Measurements from ENCODE around the gene DCST1.

Gene DCST1

DNA sequence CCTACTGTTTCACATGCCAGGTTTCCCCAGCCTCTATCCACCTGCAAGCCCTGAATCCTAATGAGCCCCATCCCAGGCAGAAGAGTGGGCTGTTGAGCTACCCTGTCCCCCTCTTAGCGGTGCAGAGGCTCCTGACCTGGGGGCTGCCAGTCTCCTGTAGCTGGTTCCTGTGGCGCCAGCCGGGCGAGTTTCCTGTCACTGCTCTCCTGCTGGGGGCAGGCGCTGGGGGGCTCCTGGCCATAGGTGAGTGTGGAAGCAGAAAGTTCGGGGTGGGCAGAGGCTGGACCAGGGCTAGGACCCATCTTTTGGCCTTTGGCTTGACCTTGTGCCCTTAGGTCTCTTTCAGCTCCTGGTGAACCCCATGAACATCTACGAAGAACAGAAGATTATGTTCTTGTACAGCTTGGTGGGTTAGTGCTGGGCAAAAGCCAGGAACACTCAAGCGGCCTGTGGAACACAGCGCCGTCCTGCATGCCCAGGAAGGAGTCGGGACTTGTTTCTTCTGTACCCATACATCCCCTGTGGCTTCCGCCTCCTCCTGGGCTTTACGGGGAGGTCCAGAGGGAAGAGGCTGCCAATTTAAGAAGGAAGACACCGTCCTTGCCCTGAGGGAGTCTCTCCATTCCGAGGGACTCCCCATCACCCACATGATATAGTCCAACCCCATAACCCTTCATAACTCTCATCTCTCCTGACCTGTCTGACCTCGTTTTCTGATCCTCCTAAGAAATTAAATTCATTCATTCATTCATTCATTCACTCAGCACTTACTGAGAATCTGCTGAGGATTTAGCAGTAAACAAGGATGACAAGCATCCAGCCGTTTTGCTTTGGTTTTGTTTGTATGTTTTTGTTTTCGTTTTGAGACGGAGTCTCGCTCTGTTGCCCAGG, 939 bp downstream of the DCST1 start:
- no peak for DNase-seq

DNA sequence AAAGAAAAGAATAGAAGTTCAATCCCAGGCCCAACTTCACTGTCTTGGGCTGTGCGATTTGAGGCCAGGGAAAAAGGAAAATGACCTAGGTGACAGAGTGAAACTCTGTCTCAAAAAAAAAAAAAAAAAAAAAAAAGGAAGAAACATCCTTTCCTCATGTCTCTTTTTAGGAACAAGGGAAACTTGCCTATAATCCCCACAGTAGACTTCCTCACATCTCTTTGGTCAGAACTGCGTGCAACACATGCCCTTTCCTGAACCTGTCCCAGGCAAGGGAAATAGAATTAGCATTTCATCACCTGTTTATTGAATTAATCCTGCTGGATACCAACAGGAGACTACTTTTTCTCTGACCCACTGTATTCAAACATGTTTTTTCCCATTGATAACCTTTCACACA, 2.3 kb downstream of the DCST1 start:
- DNase-seq = no peak

GRCh38 chr1:155037043-155037442, 3.4 kb downstream of the DCST1 start:
- no peak for DNase-seq

DNA sequence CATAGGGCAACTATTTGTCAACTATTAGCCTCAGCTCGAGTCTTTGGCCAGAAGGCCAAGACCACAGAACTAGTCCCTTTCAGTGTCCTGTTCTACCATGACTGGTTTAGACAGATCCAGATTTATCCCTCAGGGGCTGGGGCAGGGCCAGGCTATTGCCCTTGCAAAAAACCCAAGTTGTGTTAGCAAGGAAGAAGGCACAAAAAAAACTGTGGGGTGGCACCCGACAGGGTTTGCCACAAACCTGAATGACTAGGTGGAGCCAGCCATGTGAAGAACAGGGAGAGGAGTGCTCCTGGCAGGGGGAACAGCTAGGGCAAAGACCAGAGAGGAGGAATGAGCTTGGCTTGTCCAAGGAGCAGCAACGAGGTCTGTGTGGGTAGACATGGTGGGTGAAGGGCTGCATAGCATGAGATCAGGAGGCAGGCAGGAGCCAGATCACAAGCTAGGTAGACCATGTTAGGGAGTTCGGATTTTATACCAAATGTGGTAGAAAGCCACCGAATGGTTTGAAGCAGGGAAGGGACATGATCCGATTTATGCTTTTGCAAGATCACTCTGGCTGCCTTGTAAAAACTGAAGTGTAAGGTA, 4.3 kb downstream of the DCST1 start:
- no peak for DNase-seq

GRCh38 chr1:155038602-155039307, 5.1 kb downstream of the DCST1 start:
- no peak for DNase-seq

- no peak for DNase-seq
Observed at GRCh38 chr1:155039308-155039669, 5.7 kb downstream of the DCST1 start.

DNA sequence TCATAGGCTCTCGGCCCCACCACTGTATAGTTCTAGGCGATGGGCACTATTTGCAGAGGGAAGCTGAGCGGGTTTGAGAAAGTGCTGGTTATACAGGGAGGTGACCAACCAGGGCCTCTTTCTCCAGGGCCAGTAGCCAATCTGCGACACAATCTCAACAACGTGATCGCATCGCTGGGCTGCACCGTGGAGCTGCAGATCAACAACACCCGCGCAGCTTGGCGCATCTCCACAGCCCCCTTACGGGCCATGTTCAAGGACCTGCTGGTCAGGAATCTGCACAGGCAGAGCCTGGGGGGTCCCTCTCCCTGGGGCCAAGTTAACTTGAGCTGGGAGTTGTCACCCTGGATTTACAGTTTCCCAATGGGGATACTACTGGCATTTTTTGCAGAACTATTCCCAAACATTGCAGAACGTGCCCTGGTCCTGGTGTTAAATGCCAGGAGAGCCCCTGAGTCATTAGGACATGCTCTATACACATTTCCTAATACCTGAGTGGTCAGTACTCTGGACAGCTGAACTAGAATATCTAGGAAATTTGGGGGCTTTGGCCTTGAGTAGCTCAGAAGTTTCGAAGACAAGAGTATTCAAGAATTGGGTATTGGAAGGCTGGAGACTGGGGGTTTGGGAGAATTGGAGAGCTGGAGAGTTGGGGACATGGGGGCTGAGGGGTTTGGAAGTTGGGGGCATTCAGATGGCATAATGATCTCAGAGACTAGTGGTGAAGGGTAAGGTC, 6.9 kb downstream of the DCST1 start:
- DNase-seq = no peak

DNA sequence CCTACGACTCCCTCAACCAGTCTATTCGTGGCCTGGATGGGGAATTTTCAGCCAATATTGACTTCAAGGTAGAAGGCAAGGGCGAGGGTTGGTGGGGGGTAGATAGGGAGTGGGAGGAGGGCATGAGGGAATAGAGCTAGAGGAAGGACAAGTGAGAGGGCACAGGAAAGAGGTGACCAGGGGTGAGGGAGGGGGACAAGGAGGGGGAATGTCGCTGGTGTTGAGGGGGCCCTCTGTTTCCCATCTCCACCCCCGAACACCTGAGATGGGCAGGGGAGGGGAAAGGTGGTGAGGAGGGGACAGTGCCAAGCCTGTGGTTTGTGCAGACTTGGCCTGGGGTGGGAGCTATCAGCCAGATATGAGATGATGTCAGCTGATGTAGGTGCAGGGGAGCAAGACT, 9.2 kb downstream of the DCST1 start:
- DNase-seq = no peak

DNA sequence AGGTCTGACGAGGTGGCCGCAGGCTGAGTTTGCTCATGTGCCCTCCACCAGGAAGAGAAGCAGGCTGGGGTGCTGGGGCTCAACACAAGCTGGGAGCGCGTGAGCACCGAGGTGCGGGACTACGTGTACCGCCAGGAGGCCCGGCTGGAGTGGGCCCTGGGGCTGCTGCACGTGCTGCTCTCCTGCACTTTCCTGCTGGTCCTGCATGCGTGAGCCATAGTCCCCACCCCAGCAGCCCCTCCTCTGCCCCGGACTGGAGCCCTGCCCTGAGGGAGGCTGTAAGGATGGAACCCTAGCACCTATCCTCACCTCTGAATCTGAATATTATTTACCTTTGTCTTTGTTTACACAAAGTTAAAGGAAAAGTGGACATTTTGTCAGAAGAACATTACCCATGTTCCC, 9.7 kb downstream of the DCST1 start:
- no peak for DNase-seq

- no peak for DNase-seq
Observed at GRCh38 chr1:155043793-155044192, 10.2 kb downstream of the DCST1 start.

DNA sequence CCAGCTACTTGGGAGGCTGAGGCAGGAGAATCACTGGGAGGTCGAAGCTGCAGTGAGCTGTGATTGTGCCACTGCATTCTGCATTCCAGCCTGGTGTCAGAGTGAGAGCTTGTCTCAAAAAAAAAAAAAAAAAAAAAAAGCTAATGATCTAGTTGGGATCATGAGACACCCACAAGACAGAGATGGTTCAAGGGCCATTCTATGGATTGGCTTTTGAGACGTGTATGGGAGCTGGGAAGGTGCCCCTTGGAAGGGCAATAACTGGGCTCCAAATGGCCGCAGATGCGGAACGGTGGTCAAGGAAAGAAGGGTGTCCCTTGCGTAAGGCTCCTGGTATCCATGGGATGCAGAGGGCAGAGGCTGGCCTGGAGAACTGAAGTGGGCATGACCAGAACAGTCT, 10.7 kb downstream of the DCST1 start:
- no peak for DNase-seq

GRCh38 chr1:155044812-155045657, 11.4 kb downstream of the DCST1 start:
- peak; percentile 59 for DNase-seq

DNA sequence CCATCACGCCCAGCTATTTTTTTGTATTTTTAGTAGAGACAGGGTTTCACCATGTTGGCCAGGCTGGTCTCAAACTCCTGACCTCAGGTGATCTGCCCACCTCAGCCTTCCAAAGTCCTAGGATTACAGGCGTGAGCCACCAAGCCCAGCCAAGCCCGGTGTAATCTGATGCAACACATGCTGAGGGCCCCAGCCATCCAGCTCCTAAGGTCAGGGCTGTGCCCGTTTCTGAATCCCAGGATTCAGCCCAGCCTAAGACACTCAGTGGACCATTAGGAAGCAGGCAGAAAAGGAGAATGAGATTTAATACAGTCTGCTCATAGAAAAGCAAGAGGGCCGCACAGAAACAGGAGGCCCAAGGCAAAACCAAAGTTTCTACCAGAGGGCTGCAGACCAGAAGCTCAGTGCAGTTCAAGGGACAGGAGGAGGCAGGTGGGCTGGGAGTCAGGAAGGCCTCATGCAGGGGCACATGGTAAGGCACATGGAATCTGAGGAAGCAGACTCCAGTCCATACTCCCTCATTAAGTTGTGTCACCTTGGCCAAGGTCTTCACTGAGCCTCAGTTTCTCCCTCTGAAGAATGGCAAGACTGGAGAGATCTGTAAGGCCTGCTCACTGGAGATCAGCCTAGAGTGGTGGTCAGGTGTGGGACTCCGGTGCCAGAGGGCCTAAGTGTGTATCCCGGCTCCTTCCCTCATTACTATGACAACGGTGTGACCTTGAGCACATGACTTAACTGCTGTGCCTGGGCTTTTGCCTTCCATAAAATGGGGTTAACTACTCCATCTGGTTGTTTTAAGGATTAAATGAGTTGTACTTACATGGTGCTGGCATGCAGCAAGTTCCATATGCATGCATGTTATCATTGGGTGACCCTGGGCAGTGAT, 15.1 kb downstream of the DCST1 start:
- DNase-seq = no peak

DNA sequence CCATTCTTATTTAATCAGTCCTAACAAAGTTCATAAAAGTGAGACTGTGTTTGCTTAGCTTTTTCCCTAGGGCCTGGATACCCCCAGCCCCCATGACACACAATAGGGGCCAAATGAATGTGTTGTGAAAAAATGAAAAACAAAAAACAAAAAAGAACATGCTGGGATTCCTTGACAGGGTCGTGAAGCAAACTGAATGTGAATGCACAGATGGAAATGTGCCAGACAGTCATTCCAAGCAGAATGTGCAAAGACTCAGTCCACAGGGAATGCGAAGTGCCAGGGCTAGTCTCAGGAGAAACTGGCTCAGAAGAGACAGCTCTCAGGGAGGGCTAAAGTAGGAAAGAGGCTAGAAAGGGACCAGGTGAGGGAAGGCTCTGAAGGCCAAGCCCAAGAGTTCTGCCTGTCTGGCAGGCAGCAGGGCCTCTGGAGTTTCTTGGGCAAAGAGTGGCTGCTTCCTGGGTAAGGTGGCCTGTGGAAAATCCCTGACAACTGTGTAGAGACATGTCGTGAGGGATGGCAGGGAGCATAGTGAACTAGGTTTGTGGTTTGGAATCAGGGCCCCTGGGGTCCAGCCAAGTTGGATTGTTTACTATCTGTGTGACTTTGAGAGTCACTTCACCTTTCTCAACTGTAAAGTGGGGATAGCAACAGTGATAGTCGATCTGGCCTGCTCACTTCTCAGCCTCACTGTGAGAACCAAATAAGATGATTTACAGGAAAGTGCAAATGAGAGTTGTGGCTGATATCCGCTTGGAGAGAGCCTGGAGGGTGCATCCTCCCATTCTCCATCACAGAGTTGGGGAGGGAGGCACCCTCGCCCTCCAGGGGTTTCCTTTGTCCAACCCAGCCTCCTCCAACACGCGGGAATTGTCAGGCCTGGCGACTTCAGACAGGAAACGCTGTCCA, 16.3 kb downstream of the DCST1 start:
- DNase-seq = no peak

- peak; percentile 73 for DNase-seq
Observed at GRCh38 chr1:155050560-155051341, 17.1 kb downstream of the DCST1 start, which contains the start of gene ADAM15. Gene ADAM15, plus strand, starts transcription at chr1:155051316. Its CDS starts 71 bp downstream, at chr1:155051387.

- no peak for DNase-seq
Observed at GRCh38 chr1:155051342-155051776, 17.7 kb downstream of the DCST1 start.

- peak; percentile 30 for DNase-seq
Observed at GRCh38 chr1:155051777-155052398, 18.3 kb downstream of the DCST1 start.

Measured in central memory CD4-positive, alpha-beta T cell (primary cell).